Fibroblast of pulmonary artery (primary cell): Measurements from ENCODE around the gene MYMX.
"Not testable (repeated sequence)": the region's sequence is repeated elsewhere in the genome, so short reads cannot be mapped to it uniquely, and the experiment has no call there.

Experiments
- DNase-seq: peaks from one replicate; pipeline ENCODE4 v3.0.0-alpha.2; 2010; ENCODE audit warnings: low read depth
- H3K4me3 ChIP-seq: replicated peaks from 2 replicates; pipeline ENCODE4 v1.5.1; 2011; ENCODE audit warnings: low read depth, mild to moderate bottlenecking, control low read depth, low read length, moderate library complexity
- CTCF ChIP-seq: IDR thresholded peaks from 2 replicates; pipeline ENCODE4 v1.5.1; 2011; ENCODE audit warnings: mild to moderate bottlenecking, control low read depth, low read length, inconsistent platforms; ENCODE audit errors: missing control alignments

The MYMX gene

GRCh38 chr6:44228433-44228832 lies 11.7 kb downstream of the MYMX start:
- no peak for DNase-seq
- no peak for TF ChIP-seq CTCF
- no peak overlapping the region for H3K4me3 ChIP-seq

- DNase-seq, result no peak
- TF ChIP-seq CTCF, result no peak
- H3K4me3 ChIP-seq, result no peak overlapping the region
Measured at GRCh38 chr6:44228836-44229235, 12.1 kb downstream of the MYMX start.

- H3K4me3 ChIP-seq, result no peak overlapping the region
- TF ChIP-seq CTCF, result no peak
- DNase-seq, result no peak
Measured at GRCh38 chr6:44229376-44230033, 12.8 kb downstream of the MYMX start.

- no peak for TF ChIP-seq CTCF
- no peak overlapping the region for H3K4me3 ChIP-seq
- DNase-seq, result no peak
Measured at GRCh38 chr6:44230034-44230675, 13.4 kb downstream of the MYMX start.

- not testable (repeated sequence) for DNase-seq, H3K4me3 ChIP-seq
Measured at GRCh38 chr6:44231426-44231825, 14.7 kb downstream of the MYMX start.

GRCh38 chr6:44232676-44233566 lies 16.2 kb downstream of the MYMX start:
- DNase-seq, result no peak
- TF ChIP-seq CTCF, result no peak
- H3K4me3 ChIP-seq, result no peak overlapping the region

- H3K4me3 ChIP-seq, result no peak overlapping the region
- DNase-seq, result no peak
- TF ChIP-seq CTCF, result no peak
Measured at GRCh38 chr6:44233567-44234100, 16.9 kb downstream of the MYMX start.
